Measurements from ENCODE around the gene GSE1.

The GSE1 gene

GRCh38 chr16:85676466-85676865, 63.3 kb downstream of the GSE1 start:
- Histone ChIP-seq H3K4me1 (ENCODE audit: control insufficient read depth, insufficient read depth, low read length, unreplicated experiment) (peaks cover 18% of the 10 kb centered on the region), H3K27me3 (ENCODE audit: insufficient read depth, low read length) (no peaks in the 10 kb centered on the region), H3K4me3 (ENCODE audit: low read depth, low read length) (no peak overlapping the region), H2AFZ (ENCODE audit: low read length, unreplicated experiment) (no peak overlapping the region), H3K36me3 (ENCODE audit: insufficient read depth, low read length) (peaks cover 9% of the 10 kb centered on the region; the same call in 1 of the 2 replicates), H3K79me2 (ENCODE audit: control insufficient read depth, insufficient read depth, low read length, unreplicated experiment) (no peaks in the 10 kb centered on the region), H3K27ac (ENCODE audit: low read depth, low read length) (no peak overlapping the region)

GRCh38 chr16:85677383-85677967, 64.4 kb downstream of the GSE1 start:
- H3K4me1 ChIP-seq (ENCODE audit: control insufficient read depth, insufficient read depth, low read length, unreplicated experiment), result peaks cover 18% of the 10 kb centered on the region
- no peak overlapping the region for H3K27ac ChIP-seq (ENCODE audit: low read depth, low read length)
- no peaks in the 10 kb centered on the region for H3K79me2 ChIP-seq (ENCODE audit: control insufficient read depth, insufficient read depth, low read length, unreplicated experiment)
- no peaks in the 10 kb centered on the region for H3K27me3 ChIP-seq (ENCODE audit: insufficient read depth, low read length)
- H3K4me3 ChIP-seq (ENCODE audit: low read depth, low read length), result no peak overlapping the region
- H3K36me3 ChIP-seq (ENCODE audit: insufficient read depth, low read length), result peaks cover 8% of the 10 kb centered on the region; the same call in 1 of the 2 replicates
- no peak overlapping the region for H2AFZ ChIP-seq (ENCODE audit: low read length, unreplicated experiment)

- no peaks in the 10 kb centered on the region for H3K79me2 ChIP-seq (ENCODE audit: control insufficient read depth, insufficient read depth, low read length, unreplicated experiment)
- peaks cover 8% of the 10 kb centered on the region; the same call in 1 of the 2 replicates for H3K36me3 ChIP-seq (ENCODE audit: insufficient read depth, low read length)
These were observed 64.9 kb downstream of the GSE1 start for GRCh38 chr16:85678016-85678415.

GRCh38 chr16:85678821-85679220, 65.7 kb downstream of the GSE1 start:
- H3K79me2 ChIP-seq (ENCODE audit: control insufficient read depth, insufficient read depth, low read length, unreplicated experiment), result no peaks in the 10 kb centered on the region
- no peak overlapping the region for H3K27ac ChIP-seq (ENCODE audit: low read depth, low read length)
- H3K4me3 ChIP-seq (ENCODE audit: low read depth, low read length), result no peak overlapping the region
- H3K4me1 ChIP-seq (ENCODE audit: control insufficient read depth, insufficient read depth, low read length, unreplicated experiment), result peaks cover 11% of the 10 kb centered on the region
- no peak overlapping the region for H2AFZ ChIP-seq (ENCODE audit: low read length, unreplicated experiment)
- H3K36me3 ChIP-seq (ENCODE audit: insufficient read depth, low read length), result peaks cover 8% of the 10 kb centered on the region; the same call in 1 of the 2 replicates
- no peaks in the 10 kb centered on the region for H3K27me3 ChIP-seq (ENCODE audit: insufficient read depth, low read length)

More at GRCh38 chr16:85678016-85678415, 64.9 kb downstream of the GSE1 start:
- Histone ChIP-seq H3K27ac (ENCODE audit: low read depth, low read length) (no peak overlapping the region), H3K4me1 (ENCODE audit: control insufficient read depth, insufficient read depth, low read length, unreplicated experiment) (peaks cover 18% of the 10 kb centered on the region), H2AFZ (ENCODE audit: low read length, unreplicated experiment) (no peak overlapping the region), H3K4me3 (ENCODE audit: low read depth, low read length) (no peak overlapping the region), H3K27me3 (ENCODE audit: insufficient read depth, low read length) (no peaks in the 10 kb centered on the region)

GRCh38 chr16:85679870-85680269, 66.7 kb downstream of the GSE1 start:
- Histone ChIP-seq H3K27ac (ENCODE audit: low read depth, low read length) (no peak overlapping the region), H3K79me2 (ENCODE audit: control insufficient read depth, insufficient read depth, low read length, unreplicated experiment) (no peaks in the 10 kb centered on the region), H3K36me3 (ENCODE audit: insufficient read depth, low read length) (peaks cover 8% of the 10 kb centered on the region; the same call in 1 of the 2 replicates)

GRCh38 chr16:85680352-85680944, 67.3 kb downstream of the GSE1 start:
- Histone ChIP-seq H3K36me3 (ENCODE audit: insufficient read depth, low read length) (peaks cover 8% of the 10 kb centered on the region; the same call in 1 of the 2 replicates), H3K27ac (ENCODE audit: low read depth, low read length) (no peak overlapping the region), H2AFZ (ENCODE audit: low read length, unreplicated experiment) (no peak overlapping the region), H3K4me3 (ENCODE audit: low read depth, low read length) (no peak overlapping the region), H3K79me2 (ENCODE audit: control insufficient read depth, insufficient read depth, low read length, unreplicated experiment) (no peaks in the 10 kb centered on the region), H3K4me1 (ENCODE audit: control insufficient read depth, insufficient read depth, low read length, unreplicated experiment) (no peaks in the 10 kb centered on the region), H3K27me3 (ENCODE audit: insufficient read depth, low read length) (no peaks in the 10 kb centered on the region)

More at GRCh38 chr16:85679870-85680269, 66.7 kb downstream of the GSE1 start:
- H3K4me3 ChIP-seq (ENCODE audit: low read depth, low read length), result no peak overlapping the region
- peaks cover under 1% of the 10 kb centered on the region for H3K4me1 ChIP-seq (ENCODE audit: control insufficient read depth, insufficient read depth, low read length, unreplicated experiment)
- no peaks in the 10 kb centered on the region for H3K27me3 ChIP-seq (ENCODE audit: insufficient read depth, low read length)
- no peak overlapping the region for H2AFZ ChIP-seq (ENCODE audit: low read length, unreplicated experiment)

GRCh38 chr16:85681255-85681654, 68.1 kb downstream of the GSE1 start:
- no peaks in the 10 kb centered on the region for H3K27me3 ChIP-seq (ENCODE audit: insufficient read depth, low read length)
- peaks cover 8% of the 10 kb centered on the region; the same call in 1 of the 2 replicates for H3K36me3 ChIP-seq (ENCODE audit: insufficient read depth, low read length)

GRCh38 chr16:85682516-85682915, 69.4 kb downstream of the GSE1 start:
- Histone ChIP-seq H3K79me2 (ENCODE audit: control insufficient read depth, insufficient read depth, low read length, unreplicated experiment) (peaks cover under 1% of the 10 kb centered on the region), H3K4me3 (ENCODE audit: low read depth, low read length) (no peak overlapping the region), H3K27me3 (ENCODE audit: insufficient read depth, low read length) (no peaks in the 10 kb centered on the region), H3K36me3 (ENCODE audit: insufficient read depth, low read length) (peaks cover 12% of the 10 kb centered on the region), H3K4me1 (ENCODE audit: control insufficient read depth, insufficient read depth, low read length, unreplicated experiment) (peaks cover 5% of the 10 kb centered on the region), H3K27ac (ENCODE audit: low read depth, low read length) (no peak overlapping the region), H2AFZ (ENCODE audit: low read length, unreplicated experiment) (no peak overlapping the region)

More at GRCh38 chr16:85681255-85681654, 68.1 kb downstream of the GSE1 start:
- H3K79me2 ChIP-seq (ENCODE audit: control insufficient read depth, insufficient read depth, low read length, unreplicated experiment), result no peaks in the 10 kb centered on the region
- H2AFZ ChIP-seq (ENCODE audit: low read length, unreplicated experiment), result no peak overlapping the region
- no peaks in the 10 kb centered on the region for H3K4me1 ChIP-seq (ENCODE audit: control insufficient read depth, insufficient read depth, low read length, unreplicated experiment)
- no peak overlapping the region for H3K4me3 ChIP-seq (ENCODE audit: low read depth, low read length)
- no peak overlapping the region for H3K27ac ChIP-seq (ENCODE audit: low read depth, low read length)

- H3K27me3 ChIP-seq (ENCODE audit: insufficient read depth, low read length), result no peaks in the 10 kb centered on the region
- H3K27ac ChIP-seq (ENCODE audit: low read depth, low read length), result no peak overlapping the region
- H3K36me3 ChIP-seq (ENCODE audit: insufficient read depth, low read length), result peaks cover 8% of the 10 kb centered on the region
- H3K79me2 ChIP-seq (ENCODE audit: control insufficient read depth, insufficient read depth, low read length, unreplicated experiment), result peaks cover 7% of the 10 kb centered on the region
- H3K4me1 ChIP-seq (ENCODE audit: control insufficient read depth, insufficient read depth, low read length, unreplicated experiment), result peaks cover 10% of the 10 kb centered on the region
- no peak overlapping the region for H2AFZ ChIP-seq (ENCODE audit: low read length, unreplicated experiment)
- no peak overlapping the region for H3K4me3 ChIP-seq (ENCODE audit: low read depth, low read length)
These were observed 70.2 kb downstream of the GSE1 start for GRCh38 chr16:85683363-85683762.

- Histone ChIP-seq H3K27ac (ENCODE audit: low read depth, low read length) (no peak overlapping the region), H3K4me3 (ENCODE audit: low read depth, low read length) (no peak overlapping the region), H3K36me3 (ENCODE audit: insufficient read depth, low read length) (peaks cover 8% of the 10 kb centered on the region; the same call in 1 of the 2 replicates), H3K27me3 (ENCODE audit: insufficient read depth, low read length) (peaks cover 6% of the 10 kb centered on the region; the same call in 1 of the 2 replicates), H3K79me2 (ENCODE audit: control insufficient read depth, insufficient read depth, low read length, unreplicated experiment) (peaks cover 7% of the 10 kb centered on the region), H3K4me1 (ENCODE audit: control insufficient read depth, insufficient read depth, low read length, unreplicated experiment) (peaks cover 14% of the 10 kb centered on the region), H2AFZ (ENCODE audit: low read length, unreplicated experiment) (no peak overlapping the region)
These were observed 72.1 kb downstream of the GSE1 start for GRCh38 chr16:85685251-85685650.
